GM21717 (cell line): ENCODE results near the gene WDR86.

Experiments
- ATAC-seq: cut with Tn5 transposase; IDR thresholded peaks from one replicate; pipeline ENCODE4 v1.9.1; 2021; ENCODE audit warnings: mild to moderate bottlenecking, moderate library complexity; ENCODE audit not compliant: unreplicated experiment

The WDR86 gene

DNA sequence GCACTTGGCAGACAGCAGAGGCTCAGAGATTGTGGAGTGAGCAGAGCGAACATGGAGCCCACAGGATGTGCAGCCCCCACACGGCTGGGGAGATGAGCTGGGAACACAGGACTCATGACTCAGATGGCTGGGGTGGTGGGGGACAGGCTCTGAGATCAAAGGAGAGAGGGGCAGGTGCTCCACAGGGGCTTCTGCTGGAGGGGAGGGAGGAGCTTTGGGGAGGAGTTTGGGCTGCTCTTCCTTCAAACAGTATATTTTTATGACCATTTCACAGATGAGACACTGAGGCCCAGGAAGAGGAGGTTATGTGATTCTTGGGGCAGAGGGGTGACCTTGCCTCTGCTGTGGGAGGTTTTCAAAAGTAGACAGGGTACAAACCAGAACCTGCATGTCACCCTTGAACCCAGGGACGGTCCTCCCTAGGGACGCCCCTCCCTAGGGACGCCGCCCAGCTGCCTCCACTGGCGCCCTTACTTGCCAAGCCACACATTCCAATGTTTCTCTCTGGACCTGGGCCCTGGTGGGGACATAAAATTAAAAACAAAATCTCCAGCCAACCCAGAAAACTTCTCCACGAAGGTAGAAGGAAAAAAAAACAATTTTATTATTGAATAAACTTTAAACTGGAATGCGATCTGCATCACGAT is 31.1 kb upstream of the WDR86 start:
- ATAC-seq: no peak

DNA sequence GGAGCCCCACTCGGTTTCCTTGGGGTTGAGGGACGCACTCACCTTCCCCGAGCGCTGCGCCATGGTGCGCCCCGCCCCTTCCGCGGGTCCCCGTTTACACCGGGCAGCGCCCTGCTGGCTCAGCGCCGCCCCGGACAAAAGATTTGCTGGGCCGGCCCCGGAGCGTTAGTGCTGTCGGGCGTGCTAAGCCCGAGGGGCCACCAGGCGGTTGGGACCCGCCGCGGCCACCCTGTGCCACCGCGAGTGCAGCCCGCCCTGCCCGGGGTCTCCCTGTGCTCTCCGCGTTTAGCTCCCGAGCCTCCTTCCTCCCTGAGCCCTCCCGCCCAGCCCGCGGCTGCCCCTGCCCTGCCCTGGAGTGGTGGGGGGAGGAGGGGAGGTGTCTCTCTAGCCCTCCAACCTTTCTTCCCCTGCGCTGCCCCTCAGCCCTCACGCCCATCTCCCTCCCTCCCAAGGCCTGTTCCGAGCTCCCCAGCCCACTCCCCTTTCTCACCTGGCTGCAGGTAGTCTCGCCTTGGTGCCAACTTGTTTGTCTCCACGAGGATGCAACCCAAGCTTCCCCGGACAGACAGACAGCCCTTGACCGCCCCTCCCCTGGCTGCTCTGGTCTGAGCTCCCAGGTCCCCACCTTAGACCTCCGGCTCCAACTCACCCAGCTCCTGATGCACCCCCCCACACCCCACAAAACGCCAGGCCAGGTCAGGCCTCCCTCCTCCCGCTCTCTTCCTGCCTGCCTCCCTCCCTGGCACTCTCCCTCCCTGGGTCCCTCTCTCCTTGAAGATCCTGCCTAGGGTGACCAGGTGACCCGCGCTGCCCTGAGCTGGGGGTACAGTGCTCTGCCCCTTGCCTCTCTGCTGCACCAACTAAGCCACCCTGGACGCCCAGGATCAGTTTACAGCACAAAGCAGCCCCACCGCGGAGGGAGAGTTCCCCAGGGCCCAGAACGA is 30.3 kb upstream of the WDR86 start, which contains the start of gene CRYGN:
CRYGN (minus strand) TSS at position 287 of the 944 bp plus-strand sequence; CDS start at position 63, 224 bp downstream.
- ATAC-seq: no peak

GRCh38 chr7:151438864-151439601 is 29.2 kb upstream of the WDR86 start:
- no peak for ATAC-seq

GRCh38 chr7:151437866-151438516 is 28.2 kb upstream of the WDR86 start:
- no peak for ATAC-seq

DNA sequence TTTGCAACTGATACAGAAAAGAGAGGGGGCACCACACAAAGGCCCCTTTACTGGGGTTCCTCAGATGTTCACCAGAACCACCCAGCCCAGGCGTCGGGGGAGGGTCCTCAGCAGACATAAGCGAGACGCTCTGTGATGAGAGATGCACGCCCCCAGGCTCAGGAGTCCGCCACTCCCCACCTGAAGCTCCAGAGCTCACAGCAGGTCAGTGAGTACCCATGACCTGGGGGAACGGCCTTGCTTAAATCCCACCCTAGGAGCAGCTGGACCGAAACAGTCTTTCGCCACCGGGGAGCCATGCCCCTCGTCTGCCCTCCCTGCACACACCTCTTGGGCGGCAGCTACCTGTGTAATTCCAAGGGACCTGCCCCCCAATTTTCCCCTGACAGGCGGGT is 27.3 kb upstream of the WDR86 start:
- ATAC-seq: no peak

DNA sequence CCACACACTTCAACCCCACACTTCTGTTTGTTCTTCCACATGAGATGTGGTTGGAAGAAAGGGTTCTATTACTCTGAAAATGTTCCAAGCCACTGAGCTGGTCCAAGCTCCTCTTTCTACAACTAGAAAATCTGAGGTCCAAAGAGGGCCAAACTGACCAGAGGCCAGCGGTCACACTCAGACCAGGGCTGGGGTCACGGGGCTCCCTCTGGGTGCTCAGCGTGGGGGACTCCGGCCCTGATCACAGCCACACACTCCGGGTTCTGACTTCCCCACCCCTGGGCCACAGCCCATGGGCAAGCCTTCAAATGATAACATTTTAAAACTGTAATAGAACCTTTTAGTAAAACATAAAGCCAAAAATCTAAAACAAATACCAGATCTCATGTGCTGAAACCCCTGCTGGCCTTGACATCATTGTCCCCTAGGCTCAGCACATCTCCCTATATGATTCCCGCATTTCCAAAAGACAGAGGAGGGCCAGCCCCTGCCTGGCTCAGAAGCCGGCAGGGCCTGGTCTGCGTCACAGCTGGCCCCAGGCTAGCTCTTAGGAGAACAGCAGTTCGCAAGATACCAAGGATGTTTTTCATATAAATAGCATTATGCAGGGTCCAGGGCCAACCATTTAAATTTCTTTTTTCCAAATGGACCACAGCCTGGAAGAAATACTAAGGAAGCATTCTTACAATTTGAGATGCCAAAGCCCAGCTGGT is 26.8 kb upstream of the WDR86 start:
- no peak for ATAC-seq

- no peak for ATAC-seq
These were observed 26.1 kb upstream of the WDR86 start for GRCh38 chr7:151435971-151436370.

DNA sequence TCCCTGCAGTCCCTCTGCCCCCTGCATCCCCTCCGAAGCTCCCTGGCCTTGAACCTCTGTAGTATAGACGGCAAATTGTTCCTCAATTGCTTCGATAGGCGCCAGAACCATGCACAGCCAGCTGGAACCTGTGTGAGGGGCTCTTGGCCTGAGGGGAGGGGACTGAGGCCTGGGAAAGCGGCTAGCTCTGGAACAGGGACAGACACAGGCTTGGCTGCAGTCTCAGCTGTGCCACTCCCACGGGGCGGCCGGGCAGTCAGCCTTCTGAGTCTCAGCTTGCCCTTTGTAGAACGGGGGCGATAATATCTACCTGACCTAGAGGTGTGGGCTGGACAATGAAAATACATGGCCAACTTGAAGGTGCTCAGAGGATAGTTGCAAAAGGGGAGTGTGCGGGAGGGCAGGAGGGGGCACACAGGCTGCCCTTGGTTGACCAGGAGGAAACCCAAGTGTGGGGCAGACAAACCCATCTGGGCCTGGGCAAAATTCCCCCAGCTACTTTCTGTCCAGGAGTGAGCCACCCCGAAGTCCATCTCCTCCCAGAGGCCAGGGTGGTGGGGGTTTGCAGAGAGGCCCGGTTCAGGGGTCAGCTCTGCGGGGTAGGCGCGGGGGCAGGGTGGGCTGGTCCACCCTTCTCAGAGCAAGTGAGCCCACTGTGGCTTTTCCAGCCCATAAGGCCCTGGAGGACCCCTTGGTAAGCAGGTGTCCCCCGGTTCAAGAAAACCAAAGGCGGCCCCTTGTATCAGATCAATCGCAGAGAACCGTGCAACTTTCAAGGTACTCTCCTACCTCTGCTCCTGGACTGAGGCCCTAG is 25.5 kb upstream of the WDR86 start:
- no peak for ATAC-seq

GRCh38 chr7:151434549-151434948 is 24.7 kb upstream of the WDR86 start:
- ATAC-seq: no peak

GRCh38 chr7:151433721-151434400 is 24.0 kb upstream of the WDR86 start:
- no peak for ATAC-seq

DNA sequence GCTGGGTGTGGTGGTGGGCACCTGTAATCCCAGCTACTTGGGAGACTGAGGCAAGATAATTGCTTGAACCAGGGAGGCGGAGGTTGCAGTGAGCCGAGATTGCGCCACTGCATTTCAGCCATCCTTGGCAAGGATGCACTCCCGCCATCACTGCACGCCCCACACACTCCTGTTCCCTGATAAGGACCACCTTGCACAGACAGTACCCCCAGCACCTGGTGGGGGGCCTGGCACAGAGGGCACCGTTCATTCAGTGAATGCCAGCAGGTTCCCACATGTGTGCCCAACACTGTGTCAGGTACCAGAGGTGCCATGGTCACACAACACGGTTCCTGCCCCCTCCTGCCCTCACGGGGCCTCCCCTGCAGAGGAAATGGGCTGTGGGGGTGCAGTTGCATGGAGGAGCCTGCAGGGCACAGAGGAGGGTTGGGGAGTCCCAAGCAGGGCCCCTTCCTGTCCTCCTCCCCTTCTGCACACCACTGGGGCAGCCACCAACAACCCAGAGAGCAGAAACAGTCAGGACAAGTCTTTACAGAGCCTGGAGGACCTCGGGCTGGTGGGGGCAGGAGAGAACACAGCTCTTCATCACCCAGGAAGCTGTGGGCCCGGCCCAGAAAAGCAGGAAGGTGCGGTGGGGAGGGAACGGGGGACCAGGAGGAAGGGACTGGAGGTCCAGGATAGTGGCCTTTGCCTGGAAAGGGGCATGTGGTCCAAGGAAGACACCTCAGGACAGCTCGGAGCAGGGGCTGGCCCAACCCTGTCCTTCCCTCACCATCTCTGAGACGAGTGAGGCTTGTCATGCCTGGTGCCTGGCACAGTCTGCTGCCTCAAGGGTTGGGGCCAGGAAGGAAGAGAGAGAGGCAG is 23.1 kb upstream of the WDR86 start:
- peak; percentile 71 for ATAC-seq

- no peak for ATAC-seq
These were observed 22.0 kb upstream of the WDR86 start for GRCh38 chr7:151431768-151432311.

GRCh38 chr7:151431281-151431767 is 21.5 kb upstream of the WDR86 start:
- no peak for ATAC-seq

DNA sequence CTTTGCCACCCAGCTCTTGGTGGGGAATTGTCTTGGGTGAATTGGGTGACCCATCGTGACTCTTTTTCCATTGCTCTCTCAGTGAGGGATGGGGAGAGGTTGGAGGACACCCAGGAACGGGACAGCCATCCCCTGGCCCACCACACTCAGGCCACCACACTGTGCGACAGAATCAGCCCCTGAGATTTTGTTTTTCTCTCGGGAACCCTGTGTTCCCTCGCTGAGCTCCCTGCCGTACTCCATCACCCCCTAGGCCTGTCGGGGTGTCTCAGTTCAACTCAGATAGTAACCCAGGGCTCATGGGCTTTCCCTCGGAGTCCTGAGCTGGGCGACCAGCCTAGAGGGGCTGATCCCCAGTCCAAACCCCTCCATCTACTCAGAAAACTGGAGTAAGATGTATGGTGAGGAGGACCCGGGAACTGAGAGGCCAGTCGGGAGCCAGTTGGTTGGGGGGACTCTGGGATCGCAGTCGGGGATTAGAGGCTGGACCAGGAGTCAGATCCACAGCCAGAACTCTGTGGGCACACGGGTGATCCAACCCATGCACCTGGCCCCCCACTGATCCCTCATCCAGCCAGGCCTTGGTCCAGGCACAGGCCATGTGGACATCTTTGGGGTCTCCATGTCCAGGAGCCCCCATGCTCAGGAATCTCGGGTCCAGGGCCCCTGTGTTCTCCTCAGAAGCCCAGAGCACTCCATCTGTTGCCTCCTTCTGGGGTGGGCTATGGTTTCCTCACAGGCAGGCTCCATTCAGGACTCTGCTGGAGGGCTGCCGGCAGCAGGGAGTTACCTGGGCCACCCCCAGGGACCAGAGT is 20.8 kb upstream of the WDR86 start:
- no peak for ATAC-seq

- no peak for ATAC-seq
These were observed 19.9 kb upstream of the WDR86 start for GRCh38 chr7:151429560-151430331.

- no peak for ATAC-seq
These were observed 19.4 kb upstream of the WDR86 start for GRCh38 chr7:151429237-151429559.
